ENCODE results near the gene BACE1-AS.
"Not testable (repeated sequence)": the region's sequence is repeated elsewhere in the genome, so short reads cannot be mapped to it uniquely, and the experiment has no call there.

BACE1-AS gene

GRCh38 chr11:117258576-117258975 lies 32.6 kb upstream of the BACE1-AS start:
- TF ChIP-seq, protein P1, sequence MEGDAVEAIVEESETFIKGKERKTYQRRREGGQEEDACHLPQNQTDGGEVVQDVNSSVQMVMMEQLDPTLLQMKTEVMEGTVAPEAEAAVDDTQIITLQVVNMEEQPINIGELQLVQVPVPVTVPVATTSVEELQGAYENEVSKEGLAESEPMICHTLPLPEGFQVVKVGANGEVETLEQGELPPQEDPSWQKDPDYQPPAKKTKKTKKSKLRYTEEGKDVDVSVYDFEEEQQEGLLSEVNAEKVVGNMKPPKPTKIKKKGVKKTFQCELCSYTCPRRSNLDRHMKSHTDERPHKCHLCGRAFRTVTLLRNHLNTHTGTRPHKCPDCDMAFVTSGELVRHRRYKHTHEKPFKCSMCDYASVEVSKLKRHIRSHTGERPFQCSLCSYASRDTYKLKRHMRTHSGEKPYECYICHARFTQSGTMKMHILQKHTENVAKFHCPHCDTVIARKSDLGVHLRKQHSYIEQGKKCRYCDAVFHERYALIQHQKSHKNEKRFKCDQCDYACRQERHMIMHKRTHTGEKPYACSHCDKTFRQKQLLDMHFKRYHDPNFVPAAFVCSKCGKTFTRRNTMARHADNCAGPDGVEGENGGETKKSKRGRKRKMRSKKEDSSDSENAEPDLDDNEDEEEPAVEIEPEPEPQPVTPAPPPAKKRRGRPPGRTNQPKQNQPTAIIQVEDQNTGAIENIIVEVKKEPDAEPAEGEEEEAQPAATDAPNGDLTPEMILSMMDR (IDR thresholded peaks at IDR 0.05; ENCODE audit: low read depth, low read length, missing control alignments) = no peak
- H3K36me3 ChIP-seq (replicated peaks) = no peaks in the 10 kb centered on the region
- no peaks in the 10 kb centered on the region for H3K27me3 ChIP-seq (replicated peaks)
- H3K4me3 ChIP-seq (ENCODE audit: low read depth, low read length) = no peak overlapping the region
- in situ Hi-C loops (cut with HindIII; ENCODE audit: low pct_ligation_motif_present, low sequenced_read_pairs) = no loop called here
- no peak for DNase-seq
- no peak overlapping the region for H3K27ac ChIP-seq

- in situ Hi-C loops (cut with HindIII; ENCODE audit: low pct_ligation_motif_present, low sequenced_read_pairs) = no loop called here
- no peaks in the 10 kb centered on the region for H3K36me3 ChIP-seq (replicated peaks)
- TF ChIP-seq, protein P1 (IDR thresholded peaks at IDR 0.05; ENCODE audit: low read depth, low read length, missing control alignments) = no peak
Measured at GRCh38 chr11:117259417-117259816, 31.7 kb upstream of the BACE1-AS start.

DNA sequence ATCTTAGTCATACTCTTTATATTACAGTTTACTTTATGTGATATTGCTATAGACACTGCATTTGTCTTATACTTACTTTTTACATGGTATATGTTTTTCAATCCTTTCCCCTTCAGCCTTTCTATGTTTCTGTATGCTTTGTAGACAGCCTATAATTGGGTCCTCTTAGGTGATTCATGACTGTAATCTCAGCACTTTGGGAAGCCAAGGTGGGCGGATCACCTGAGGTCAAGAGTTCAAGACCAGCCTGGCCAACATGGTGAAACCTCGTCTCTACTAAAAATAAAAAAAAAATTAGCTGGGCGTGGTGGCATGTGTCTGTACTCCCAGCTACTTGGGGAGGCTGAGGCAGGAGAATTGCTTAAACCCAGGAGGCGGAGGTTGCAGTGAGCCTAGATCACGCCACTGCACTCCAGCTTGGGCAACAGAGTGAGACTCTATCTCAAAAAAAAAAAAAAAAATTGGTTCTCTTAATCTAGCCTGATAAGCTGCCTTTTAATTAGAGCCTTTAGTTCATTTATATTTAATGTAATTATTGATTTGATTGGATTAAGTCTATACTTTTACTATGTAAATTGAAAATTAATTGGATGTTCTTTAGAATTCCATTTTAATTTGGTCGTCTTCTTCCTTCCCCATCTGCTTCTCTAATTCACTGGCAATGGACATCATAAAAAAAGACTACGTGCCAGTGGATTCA lies 26.4 kb upstream of the BACE1-AS start:
- DNase-seq; H3K27me3 ChIP-seq (replicated peaks); H3K36me3 ChIP-seq (replicated peaks); H3K4me3 ChIP-seq (ENCODE audit: low read depth, low read length); in situ Hi-C loops (cut with HindIII; ENCODE audit: low pct_ligation_motif_present, low sequenced_read_pairs); H3K27ac ChIP-seq: not testable (repeated sequence)

More at GRCh38 chr11:117259417-117259816, 31.7 kb upstream of the BACE1-AS start:
- H3K27me3 ChIP-seq (replicated peaks) = no peaks in the 10 kb centered on the region
- peak overlapping the region; percentile 54 for H3K27ac ChIP-seq
- H3K4me3 ChIP-seq (ENCODE audit: low read depth, low read length) = no peak overlapping the region
- peak; percentile 12 for DNase-seq

- DNase-seq = no peak
- no peaks in the 10 kb centered on the region for H3K27me3 ChIP-seq (replicated peaks)
- H3K36me3 ChIP-seq (replicated peaks) = peaks cover 2% of the 10 kb centered on the region
- in situ Hi-C loops (cut with HindIII; ENCODE audit: low pct_ligation_motif_present, low sequenced_read_pairs) = no loop called here
- TF ChIP-seq, protein P1 (IDR thresholded peaks at IDR 0.05; ENCODE audit: low read depth, low read length, missing control alignments) = no peak
- H3K27ac ChIP-seq = no peak overlapping the region
- no peak overlapping the region for H3K4me3 ChIP-seq (ENCODE audit: low read depth, low read length)
Measured at GRCh38 chr11:117265745-117266144, 25.4 kb upstream of the BACE1-AS start.

- no peak for DNase-seq
- in situ Hi-C loops (cut with HindIII; ENCODE audit: low pct_ligation_motif_present, low sequenced_read_pairs) = no loop called here
- TF ChIP-seq, protein P1 (IDR thresholded peaks at IDR 0.05; ENCODE audit: low read depth, low read length, missing control alignments) = no peak
- Histone ChIP-seq H3K36me3 (replicated peaks) (peaks cover 2% of the 10 kb centered on the region), H3K4me3 (ENCODE audit: low read depth, low read length) (no peak overlapping the region), H3K27ac (no peak overlapping the region), H3K27me3 (replicated peaks) (no peaks in the 10 kb centered on the region)
Measured at GRCh38 chr11:117269856-117270255, 21.3 kb upstream of the BACE1-AS start.

DNA sequence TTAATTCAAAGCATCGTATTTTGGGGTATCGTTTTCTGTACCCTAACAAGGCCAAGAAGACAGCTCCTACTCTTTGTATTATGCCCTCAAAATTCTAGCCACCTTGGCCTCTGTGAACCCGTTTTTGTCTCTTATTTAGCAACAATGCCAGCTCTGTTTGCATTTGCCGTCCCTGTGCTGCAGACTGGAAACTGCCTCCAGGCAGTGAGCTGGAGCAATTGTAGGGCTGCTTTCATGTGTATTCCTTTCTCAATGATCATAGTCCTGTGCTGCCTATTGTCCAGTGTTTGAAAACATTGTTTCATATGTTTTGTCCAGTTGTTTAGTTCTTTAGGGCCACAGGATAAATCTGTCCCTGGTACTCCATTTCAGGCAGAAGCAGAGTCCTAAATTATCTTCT lies 19.9 kb upstream of the BACE1-AS start:
- TF ChIP-seq, protein P1 (IDR thresholded peaks at IDR 0.05; ENCODE audit: low read depth, low read length, missing control alignments) = no peak
- Histone ChIP-seq H3K36me3 (replicated peaks) (peaks cover 2% of the 10 kb centered on the region), H3K27me3 (replicated peaks) (no peaks in the 10 kb centered on the region), H3K4me3 (ENCODE audit: low read depth, low read length) (no peak overlapping the region), H3K27ac (no peak overlapping the region)
- no peak for DNase-seq
- in situ Hi-C loops (cut with HindIII; ENCODE audit: low pct_ligation_motif_present, low sequenced_read_pairs) = no loop called here

- H3K4me3 ChIP-seq (ENCODE audit: low read depth, low read length); H3K27ac ChIP-seq; H3K27me3 ChIP-seq (replicated peaks); H3K36me3 ChIP-seq (replicated peaks); DNase-seq; in situ Hi-C loops (cut with HindIII; ENCODE audit: low pct_ligation_motif_present, low sequenced_read_pairs): not testable (repeated sequence)
Measured at GRCh38 chr11:117272175-117272574, 19.0 kb upstream of the BACE1-AS start.

All from brain microvascular endothelial cell (primary cell).